ENCODE measurements around the gene PRR9.
"Not testable (repeated sequence)": the region's sequence is repeated elsewhere in the genome, so short reads cannot be mapped to it uniquely, and the experiment has no call there.

The PRR9 gene

GRCh38 chr1:153217212-153217611 lies at the start of gene PRR9:
Gene PRR9, plus strand, starts transcription at chr1:153217584. Its CDS starts 561 bp downstream, at chr1:153218145.
- no peak for DNase-seq
- no peak for TF ChIP-seq POLR2A (IDR thresholded peaks at IDR 0.05; ENCODE audit: low read length)
- TF ChIP-seq GATA1 (IDR thresholded peaks at IDR 0.05; ENCODE audit: low read depth, low read length), result no peak

- DNase-seq, result no peak
- no peak for TF ChIP-seq POLR2A (IDR thresholded peaks at IDR 0.05; ENCODE audit: low read length)
- TF ChIP-seq GATA1 (IDR thresholded peaks at IDR 0.05; ENCODE audit: low read depth, low read length), result no peak
Observed at GRCh38 chr1:153168686-153169085, 48.7 kb upstream of the PRR9 start.

GRCh38 chr1:153174624-153175023 lies 42.8 kb upstream of the PRR9 start:
- TF ChIP-seq GATA1 (IDR thresholded peaks at IDR 0.05; ENCODE audit: low read depth, low read length) (no peak), POLR2A (IDR thresholded peaks at IDR 0.05; ENCODE audit: low read length) (no peak)
- no peak for DNase-seq

GRCh38 chr1:153178922-153179321 lies 38.5 kb upstream of the PRR9 start:
- no peak for TF ChIP-seq GATA1 (IDR thresholded peaks at IDR 0.05; ENCODE audit: low read depth, low read length)
- TF ChIP-seq POLR2A (IDR thresholded peaks at IDR 0.05; ENCODE audit: low read length), result no peak
- no peak for DNase-seq

GRCh38 chr1:153180556-153180955 lies 36.8 kb upstream of the PRR9 start:
- DNase-seq, result no peak
- TF ChIP-seq POLR2A (IDR thresholded peaks at IDR 0.05; ENCODE audit: low read length) (no peak), GATA1 (IDR thresholded peaks at IDR 0.05; ENCODE audit: low read depth, low read length) (no peak)

GRCh38 chr1:153188301-153188700 lies 29.1 kb upstream of the PRR9 start:
- DNase-seq, result not testable (repeated sequence)

- TF ChIP-seq GATA1 (IDR thresholded peaks at IDR 0.05; ENCODE audit: low read depth, low read length) (no peak), POLR2A (IDR thresholded peaks at IDR 0.05; ENCODE audit: low read length) (no peak)
Observed at GRCh38 chr1:153190373-153190772, 27.0 kb upstream of the PRR9 start.

GRCh38 chr1:153192697-153193096 lies 24.7 kb upstream of the PRR9 start:
- TF ChIP-seq GATA1 (IDR thresholded peaks at IDR 0.05; ENCODE audit: low read depth, low read length), result no peak
- no peak for TF ChIP-seq POLR2A (IDR thresholded peaks at IDR 0.05; ENCODE audit: low read length)
- DNase-seq, result peak; percentile 21 to 47

More at GRCh38 chr1:153190373-153190772, 27.0 kb upstream of the PRR9 start:
- DNase-seq, result peak; percentile 19 to 24

GRCh38 chr1:153194331-153195050 lies 22.9 kb upstream of the PRR9 start:
- no peak for DNase-seq
- TF ChIP-seq POLR2A (IDR thresholded peaks at IDR 0.05; ENCODE audit: low read length) (no peak), GATA1 (IDR thresholded peaks at IDR 0.05; ENCODE audit: low read depth, low read length) (no peak)

- no peak for TF ChIP-seq GATA1 (IDR thresholded peaks at IDR 0.05; ENCODE audit: low read depth, low read length)
- TF ChIP-seq POLR2A (IDR thresholded peaks at IDR 0.05; ENCODE audit: low read length), result no peak
- no peak for DNase-seq
Observed at GRCh38 chr1:153195216-153195615, 22.2 kb upstream of the PRR9 start.

GRCh38 chr1:153202006-153202405 lies 15.4 kb upstream of the PRR9 start:
- DNase-seq, result no peak
- TF ChIP-seq POLR2A (IDR thresholded peaks at IDR 0.05; ENCODE audit: low read length), result no peak
- TF ChIP-seq GATA1 (IDR thresholded peaks at IDR 0.05; ENCODE audit: low read depth, low read length), result no peak

- TF ChIP-seq GATA1 (IDR thresholded peaks at IDR 0.05; ENCODE audit: low read depth, low read length), result no peak
- DNase-seq, result no peak
Observed at GRCh38 chr1:153203130-153203529, 14.3 kb upstream of the PRR9 start, which contains the start of gene LELP1. Gene LELP1, plus strand, starts transcription at chr1:153203430. Its CDS starts 1,278 bp downstream, at chr1:153204708.

- DNase-seq, result no peak
- TF ChIP-seq POLR2A (IDR thresholded peaks at IDR 0.05; ENCODE audit: low read length), result no peak
- TF ChIP-seq GATA1 (IDR thresholded peaks at IDR 0.05; ENCODE audit: low read depth, low read length), result no peak
Observed at GRCh38 chr1:153206631-153207030, 10.8 kb upstream of the PRR9 start.

- TF ChIP-seq POLR2A (IDR thresholded peaks at IDR 0.05; ENCODE audit: low read length) (no peak), GATA1 (IDR thresholded peaks at IDR 0.05; ENCODE audit: low read depth, low read length) (no peak)
- no peak for DNase-seq
Observed at GRCh38 chr1:153210206-153210605, 7.2 kb upstream of the PRR9 start.

- no peak for DNase-seq
Observed at GRCh38 chr1:153212201-153212600, 5.2 kb upstream of the PRR9 start.

More at GRCh38 chr1:153212201-153212600, 5.2 kb upstream of the PRR9 start:
- TF ChIP-seq GATA1 (IDR thresholded peaks at IDR 0.05; ENCODE audit: low read depth, low read length) (no peak), POLR2A (IDR thresholded peaks at IDR 0.05; ENCODE audit: low read length) (no peak)

Measured in erythroblast (primary cell).